ENCODE results near the gene MPPED2. TPM values are rescaled to one million over a fixed set of nuclear protein-coding genes. Genes with fewer than 3 reads are reported as not detected.

Gene MPPED2
- polyA plus RNA-seq, 3 donors = 0.29 to 0.59 (median 0.52) TPM

GRCh38 chr11:30433831-30434230, 152.3 kb downstream of the MPPED2 start:
- Histone ChIP-seq H3K27ac (ENCODE audit: low read depth in 1 of 2, low read length in 2 of 2) (no peak overlapping the region), H2AFZ (ENCODE audit: insufficient read depth, low read depth, low read length, poor library complexity, severe bottlenecking) (no peak overlapping the region), H3K4me2 (replicated peaks; ENCODE audit: extremely low read depth, low read length, poor library complexity, severe bottlenecking) (no peak overlapping the region), H3K9me3 (replicated peaks in 1 of 2; ENCODE audit: control insufficient read depth in 1 of 2, insufficient read depth in 1 of 2, low read length in 2 of 2) (no peaks in the 10 kb centered on the region), H3K4me1 (ENCODE audit: control insufficient read depth in 1 of 2, insufficient read depth in 2 of 2, low read length in 2 of 2) (no peaks in the 10 kb centered on the region), H4K20me1 (ENCODE audit: insufficient read depth, low read length) (no peaks in the 10 kb centered on the region), H3K4me3 (replicated peaks in 1 of 3; ENCODE audit: low read depth in 2 of 3, low read length in 3 of 3) (no peak overlapping the region), H3K36me3 (replicated peaks in 1 of 2; ENCODE audit: control insufficient read depth in 1 of 2, insufficient read depth in 2 of 2, low read length in 2 of 2) (no peaks in the 10 kb centered on the region), H3K9ac (ENCODE audit: insufficient read depth, low read length, poor library complexity, severe bottlenecking) (no peak overlapping the region), H3K27me3 (ENCODE audit: control insufficient read depth in 2 of 2, insufficient read depth in 2 of 2, low read length in 2 of 2) (no peaks in the 10 kb centered on the region), H3K79me2 (ENCODE audit: insufficient read depth, low read length) (no peaks in the 10 kb centered on the region)
- H3K27ac Mint-ChIP-seq = no peak overlapping the region
- peaks cover 0 to 6% (median 0%) of the 10 kb centered on the region in 3 donors for H3K27me3 Mint-ChIP-seq (ENCODE audit: low read depth in 3 of 3)
- DNase-seq = no peak
- peaks cover 0 to 2% (median 0%) of the 10 kb centered on the region in 7 donors for H3K9me3 Mint-ChIP-seq
- WGBS (ENCODE audit: insufficient coverage) = 20% methylated on average over 1 of the region's 1 CpG
- TF ChIP-seq, protein P1, sequence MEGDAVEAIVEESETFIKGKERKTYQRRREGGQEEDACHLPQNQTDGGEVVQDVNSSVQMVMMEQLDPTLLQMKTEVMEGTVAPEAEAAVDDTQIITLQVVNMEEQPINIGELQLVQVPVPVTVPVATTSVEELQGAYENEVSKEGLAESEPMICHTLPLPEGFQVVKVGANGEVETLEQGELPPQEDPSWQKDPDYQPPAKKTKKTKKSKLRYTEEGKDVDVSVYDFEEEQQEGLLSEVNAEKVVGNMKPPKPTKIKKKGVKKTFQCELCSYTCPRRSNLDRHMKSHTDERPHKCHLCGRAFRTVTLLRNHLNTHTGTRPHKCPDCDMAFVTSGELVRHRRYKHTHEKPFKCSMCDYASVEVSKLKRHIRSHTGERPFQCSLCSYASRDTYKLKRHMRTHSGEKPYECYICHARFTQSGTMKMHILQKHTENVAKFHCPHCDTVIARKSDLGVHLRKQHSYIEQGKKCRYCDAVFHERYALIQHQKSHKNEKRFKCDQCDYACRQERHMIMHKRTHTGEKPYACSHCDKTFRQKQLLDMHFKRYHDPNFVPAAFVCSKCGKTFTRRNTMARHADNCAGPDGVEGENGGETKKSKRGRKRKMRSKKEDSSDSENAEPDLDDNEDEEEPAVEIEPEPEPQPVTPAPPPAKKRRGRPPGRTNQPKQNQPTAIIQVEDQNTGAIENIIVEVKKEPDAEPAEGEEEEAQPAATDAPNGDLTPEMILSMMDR (IDR thresholded peaks at IDR 0.05) = no peak
- intact Hi-C loops (cut with micrococcal nuclease) = no loop called here
- no peak overlapping the region for H3K4me3 Mint-ChIP-seq
- peaks cover 3% of the 10 kb centered on the region for H3K4me1 Mint-ChIP-seq
- no peaks in the 10 kb centered on the region for H3K36me3 Mint-ChIP-seq

GRCh38 chr11:30432716-30433115, 153.4 kb downstream of the MPPED2 start:
- H3K4me3 ChIP-seq (replicated peaks in 1 of 3; ENCODE audit: low read depth in 2 of 3, low read length in 3 of 3) = no peak overlapping the region
- Mint-ChIP-seq H3K9me3 (peaks cover 0 to 2% (median 0%) of the 10 kb centered on the region in 7 donors), H3K27me3 (ENCODE audit: low read depth in 3 of 3) (peaks cover 0 to 6% (median 0%) of the 10 kb centered on the region in 3 donors), H3K27ac (no peak overlapping the region), H3K4me1 (peaks cover 3% of the 10 kb centered on the region), H3K36me3 (no peaks in the 10 kb centered on the region), H3K4me3 (no peak overlapping the region)
- intact Hi-C loops (cut with micrococcal nuclease) = no loop called here
- H3K4me2 ChIP-seq (replicated peaks; ENCODE audit: extremely low read depth, low read length, poor library complexity, severe bottlenecking) = no peak overlapping the region
- TF ChIP-seq, protein P1 (IDR thresholded peaks at IDR 0.05) = no peak
- H3K79me2 ChIP-seq (ENCODE audit: insufficient read depth, low read length) = no peaks in the 10 kb centered on the region
- no peaks in the 10 kb centered on the region for H3K4me1 ChIP-seq (ENCODE audit: control insufficient read depth in 1 of 2, insufficient read depth in 2 of 2, low read length in 2 of 2)
- no peaks in the 10 kb centered on the region for H3K27me3 ChIP-seq (ENCODE audit: control insufficient read depth in 2 of 2, insufficient read depth in 2 of 2, low read length in 2 of 2)
- 100% methylated on average over 1 of the region's 2 CpGs for WGBS (ENCODE audit: insufficient coverage)
- no peak overlapping the region for H3K9ac ChIP-seq (ENCODE audit: insufficient read depth, low read length, poor library complexity, severe bottlenecking)
- H3K36me3 ChIP-seq (replicated peaks in 1 of 2; ENCODE audit: control insufficient read depth in 1 of 2, insufficient read depth in 2 of 2, low read length in 2 of 2) = no peaks in the 10 kb centered on the region
- no peak overlapping the region for H3K27ac ChIP-seq (ENCODE audit: low read depth in 1 of 2, low read length in 2 of 2)
- no peaks in the 10 kb centered on the region for H3K9me3 ChIP-seq (replicated peaks in 1 of 2; ENCODE audit: control insufficient read depth in 1 of 2, insufficient read depth in 1 of 2, low read length in 2 of 2)
- H4K20me1 ChIP-seq (ENCODE audit: insufficient read depth, low read length) = no peaks in the 10 kb centered on the region
- no peak for DNase-seq
- no peak overlapping the region for H2AFZ ChIP-seq (ENCODE audit: insufficient read depth, low read depth, low read length, poor library complexity, severe bottlenecking)

Data from CD14-positive monocyte (primary cell).